Ectodermal cell (in vitro differentiated cells): ENCODE results near the gene NFATC2IP.

Experiments used
- H3K27ac ChIP-seq: 2 replicates; pipeline ENCODE4 v1.7.0; 2013; ENCODE audit warnings: mild to moderate bottlenecking, low read depth, low read length; ENCODE audit not compliant: insufficient read depth, poor library complexity, severe bottlenecking
- H3K27me3 ChIP-seq: 2 replicates; pipeline ENCODE4 v1.7.0; 2013; ENCODE audit warnings: mild to moderate bottlenecking, low read length; ENCODE audit not compliant: insufficient read depth, control insufficient read depth, poor library complexity, severe bottlenecking
- H3K36me3 ChIP-seq: one replicate; pipeline ENCODE4 v1.7.0; 2013; ENCODE audit warnings: low read length; ENCODE audit not compliant: control insufficient read depth, insufficient read depth
- H3K4me1 ChIP-seq: one replicate; pipeline ENCODE4 v1.7.0; 2013; ENCODE audit warnings: low read length; ENCODE audit not compliant: control insufficient read depth, insufficient read depth
- H3K4me3 ChIP-seq: 2 replicates; pipeline ENCODE4 v1.7.0; 2013; ENCODE audit warnings: low read depth, low read length, control low read depth; ENCODE audit not compliant: insufficient read depth
- H3K9me3 ChIP-seq: 2 replicates; pipeline ENCODE4 v1.7.0; 2013; ENCODE audit warnings: mild to moderate bottlenecking, low read length, moderate library complexity; ENCODE audit not compliant: control insufficient read depth
- WGBS, 2 experiments: methylation state at CpG; one replicate each; pipeline ENCODE4 v1.1.7; 2013; ENCODE audit warnings: missing lambda C conversion rate in 2 of 2; 5-methylcytosine and 5-hydroxymethylcytosine counted together

Gene NFATC2IP

DNA sequence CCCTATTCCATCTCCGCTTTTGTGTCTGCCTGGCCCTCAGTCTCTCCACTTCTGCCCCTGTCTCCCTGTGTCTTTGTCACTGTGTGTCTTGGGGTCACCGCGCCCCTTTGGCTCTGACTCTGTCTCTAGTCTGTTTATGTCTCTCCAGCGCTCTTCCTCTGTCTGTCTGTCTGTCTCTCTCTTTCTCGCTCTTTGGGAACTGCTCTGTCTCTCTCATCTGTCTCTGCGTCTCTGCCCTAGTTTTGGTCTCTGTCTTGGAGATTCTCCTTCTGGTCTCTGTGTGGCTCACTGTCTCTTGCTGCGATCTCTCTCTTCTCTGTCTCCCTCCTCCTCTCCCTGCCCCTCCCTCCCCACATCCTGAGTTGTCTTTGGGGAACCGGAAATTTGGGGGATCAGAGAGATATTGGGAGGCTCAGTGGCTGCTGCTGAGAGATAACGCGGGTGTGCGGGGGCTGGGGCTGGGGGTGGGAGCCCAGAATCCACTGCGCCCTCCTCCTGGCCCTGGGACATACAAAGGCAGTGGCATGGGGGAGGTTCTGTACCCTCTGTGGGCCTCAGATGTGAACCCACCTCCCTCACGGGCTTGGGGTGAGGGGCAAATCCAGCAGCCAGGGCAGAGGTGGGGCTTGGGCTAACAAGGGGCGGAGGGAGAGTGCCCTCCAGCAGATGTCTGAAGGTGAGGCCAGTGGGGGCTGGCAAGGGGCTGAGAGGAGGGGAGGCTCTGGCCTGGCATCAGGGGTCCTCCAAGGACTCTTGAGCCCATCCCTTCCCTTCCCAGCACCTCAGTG is 58.5 kb downstream of the NFATC2IP start:
- WGBS, 2 experiments, result 87 to 88% methylated on average over 14 of the region's 14 CpGs
- Histone ChIP-seq H3K27ac (no peak overlapping the region), H3K27me3 (no peaks in the 10 kb centered on the region), H3K4me1 (no peaks in the 10 kb centered on the region), H3K9me3 (no peaks in the 10 kb centered on the region), H3K36me3 (no peaks in the 10 kb centered on the region), H3K4me3 (no peak overlapping the region)

DNA sequence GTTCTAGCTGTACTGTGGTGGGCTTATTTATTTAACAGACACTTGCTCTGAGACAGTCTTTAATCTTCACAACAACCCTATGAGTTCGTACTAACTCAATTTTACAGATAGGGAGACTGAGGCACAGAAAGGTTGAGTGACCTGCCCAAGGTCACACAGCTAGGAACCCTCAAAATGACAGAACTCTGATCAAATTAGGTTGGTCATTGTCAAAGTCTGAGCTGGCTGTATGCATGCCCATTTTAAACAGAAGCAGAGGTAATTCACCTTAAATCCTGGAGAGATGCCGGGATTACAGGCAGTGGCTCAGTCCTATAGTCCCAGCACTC is 59.1 kb downstream of the NFATC2IP start:
- no peak overlapping the region for H3K4me3 ChIP-seq
- H3K27me3 ChIP-seq, result no peaks in the 10 kb centered on the region
- no peaks in the 10 kb centered on the region for H3K4me1 ChIP-seq
- 89 to 91% methylated on average over 2 of the region's 2 CpGs for WGBS, 2 experiments
- H3K36me3 ChIP-seq, result no peaks in the 10 kb centered on the region
- H3K27ac ChIP-seq, result no peak overlapping the region
- H3K9me3 ChIP-seq, result no peaks in the 10 kb centered on the region

DNA sequence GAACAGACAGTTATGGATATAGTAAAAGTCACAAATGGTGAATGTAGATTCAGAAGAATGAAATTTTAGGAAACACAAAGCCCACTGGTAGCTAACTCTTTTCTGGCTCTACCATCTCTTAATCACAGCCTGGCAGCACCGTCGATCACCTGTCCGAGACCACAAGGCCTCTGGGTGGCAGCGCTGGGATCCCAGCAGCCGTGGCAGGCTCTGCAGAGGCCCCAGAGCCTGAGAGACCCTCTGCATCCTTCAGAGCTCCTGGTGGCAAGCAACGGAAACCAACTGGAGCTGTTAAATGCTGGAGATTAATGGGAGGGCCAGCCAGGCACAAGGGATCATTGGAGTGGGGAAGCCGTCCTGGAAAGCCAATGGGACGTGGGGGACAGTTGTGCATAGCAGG is 60.4 kb downstream of the NFATC2IP start:
- no peaks in the 10 kb centered on the region for H3K27me3 ChIP-seq
- no peaks in the 10 kb centered on the region for H3K4me1 ChIP-seq
- no peak overlapping the region for H3K4me3 ChIP-seq
- H3K9me3 ChIP-seq, result no peaks in the 10 kb centered on the region
- no peaks in the 10 kb centered on the region for H3K36me3 ChIP-seq
- WGBS, 2 experiments, result 65 to 69% methylated on average over 8 of the region's 8 CpGs
- no peak overlapping the region for H3K27ac ChIP-seq

DNA sequence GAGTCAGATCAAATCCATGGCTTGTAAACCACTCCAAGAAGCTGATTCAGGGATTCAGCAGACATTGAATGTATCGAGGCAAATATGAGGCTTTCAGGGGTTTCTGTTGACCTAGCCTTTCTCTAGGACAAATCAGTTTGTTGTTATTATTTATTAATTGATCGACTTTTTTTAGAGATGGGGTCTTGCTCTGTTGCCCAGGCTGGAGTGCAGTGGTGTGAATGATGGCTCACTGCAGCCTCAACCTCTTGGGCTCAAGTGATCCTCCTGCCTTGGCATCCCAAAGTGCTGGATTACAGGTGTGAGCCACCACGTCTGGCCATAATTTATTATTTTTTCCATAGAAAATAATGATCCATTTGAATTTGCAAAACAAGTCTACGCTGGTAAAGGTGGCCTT is 61.1 kb downstream of the NFATC2IP start:
- H3K27me3 ChIP-seq, result no peaks in the 10 kb centered on the region
- 92 to 93% methylated on average over 4 of the region's 4 CpGs for WGBS, 2 experiments
- no peaks in the 10 kb centered on the region for H3K9me3 ChIP-seq
- no peaks in the 10 kb centered on the region for H3K36me3 ChIP-seq
- H3K4me1 ChIP-seq, result no peaks in the 10 kb centered on the region
- H3K27ac ChIP-seq, result no peak overlapping the region
- no peak overlapping the region for H3K4me3 ChIP-seq

DNA sequence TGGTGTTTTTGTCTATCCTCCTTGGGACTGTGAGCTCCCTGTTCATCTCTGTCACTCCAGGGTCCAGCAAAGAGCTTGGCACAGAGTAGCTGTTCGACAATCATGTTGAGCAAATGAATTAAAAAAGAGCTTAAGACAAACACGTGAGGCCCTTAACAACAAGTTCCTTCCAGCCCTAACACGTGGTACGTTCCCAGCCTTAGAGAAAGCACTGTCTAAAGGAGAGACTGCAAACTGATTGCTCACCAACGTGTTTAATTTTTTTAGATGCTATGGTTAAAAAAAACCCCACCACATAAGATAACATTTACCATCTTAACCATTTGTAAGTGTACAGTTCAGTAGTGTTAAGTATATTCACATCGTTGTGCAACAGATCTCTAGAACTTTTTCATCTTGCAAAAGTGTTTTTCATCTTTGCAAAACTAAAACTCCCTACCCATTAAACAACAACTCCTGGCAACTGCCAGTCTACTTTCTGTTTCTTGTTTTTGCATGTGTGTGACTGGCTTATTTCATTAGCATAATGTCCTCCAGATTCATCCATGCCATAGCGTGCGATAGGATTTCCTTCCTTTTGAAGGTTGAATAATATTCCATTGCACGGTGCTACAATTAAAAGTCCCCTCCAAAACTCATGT is 62.3 kb downstream of the NFATC2IP start:
- Histone ChIP-seq H3K27ac (no peak overlapping the region), H3K4me1 (no peaks in the 10 kb centered on the region), H3K9me3 (no peaks in the 10 kb centered on the region), H3K27me3 (no peaks in the 10 kb centered on the region), H3K4me3 (no peak overlapping the region), H3K36me3 (no peaks in the 10 kb centered on the region)
- WGBS, 2 experiments, result 87 to 91% methylated on average over 7 to 9 of the region's 9 CpGs

DNA sequence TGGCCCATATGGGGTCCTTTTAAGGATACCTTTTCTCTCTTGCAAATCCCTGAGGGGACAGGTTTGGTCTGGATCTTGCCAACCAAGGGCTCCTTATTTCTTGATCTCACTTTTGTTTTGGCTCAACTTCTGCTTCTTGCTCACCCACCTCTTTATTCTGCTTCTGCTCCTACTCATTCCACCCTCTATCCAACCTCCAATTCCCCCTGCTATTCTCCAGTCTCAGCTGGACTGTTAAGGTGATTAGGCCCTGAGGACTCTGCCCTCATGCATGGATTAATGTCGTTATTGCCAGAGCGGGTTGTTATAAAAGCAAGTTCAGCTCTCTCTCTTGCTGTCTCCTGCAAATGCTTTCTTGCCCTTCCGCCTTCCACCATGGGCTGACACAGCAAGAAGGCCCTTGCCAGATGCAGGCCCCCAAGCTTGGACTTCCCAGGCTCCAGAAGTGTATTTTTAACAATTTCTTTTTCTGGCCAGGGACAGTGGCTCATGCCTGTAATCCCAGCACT is 63.9 kb downstream of the NFATC2IP start:
- Histone ChIP-seq H3K36me3 (no peaks in the 10 kb centered on the region), H3K27me3 (no peaks in the 10 kb centered on the region), H3K4me3 (no peak overlapping the region), H3K27ac (no peak overlapping the region), H3K9me3 (no peaks in the 10 kb centered on the region), H3K4me1 (no peaks in the 10 kb centered on the region)
- 93 to 95% methylated on average over 3 of the region's 3 CpGs for WGBS, 2 experiments
